Upper lobe of right lung (tissue), 1 donor: ENCODE data around the gene TTF2. TPM values are rescaled to one million over a fixed set of nuclear protein-coding genes. Genes with fewer than 3 reads are reported as not detected.

Experiments
- ATAC-seq: fragments of 200-7000 bp; cut with Tn5 transposase; one replicate; pipeline ENCODE4 v1.9.1; 2020; ENCODE audit warnings: mild to moderate bottlenecking, moderate library complexity
- DNase-seq: peaks from one replicate; pipeline ENCODE4 v3.0.0-alpha.2; 2020
- H3K27ac ChIP-seq: fragments of 200-600 bp; one replicate; pipeline ENCODE4 v1.8.0; 2022
- H3K27me3 ChIP-seq: fragments of 200-600 bp; one replicate; pipeline ENCODE4 v1.8.0; 2022; ENCODE audit warnings: mild to moderate bottlenecking
- H3K36me3 ChIP-seq: fragments of 200-600 bp; one replicate; pipeline ENCODE4 v1.8.0; 2022
- H3K4me1 ChIP-seq: fragments of 200-600 bp; one replicate; pipeline ENCODE4 v1.8.0; 2022
- H3K4me3 ChIP-seq: fragments of 200-600 bp; one replicate; pipeline ENCODE4 v1.8.0; 2022; ENCODE audit warnings: mild to moderate bottlenecking
- H3K9me3 ChIP-seq: fragments of 200-600 bp; one replicate; pipeline ENCODE4 v1.8.0; 2022
- intact Hi-C: fragments of 100-400 bp; cut with DNase I; formaldehyde crosslinking; loops from one replicate; pipeline ENCODE4 v1.11.0; 2022
- total RNA-seq: library from RNA; stranded (reverse); fragmentation: NEBNext Ultra II Directional; extraction: Animal tissue kit (Norgen Biotek cat#: 25700); gene quantifications from one replicate; pipeline ENCODE4 v1.2.1, GENCODE V29; 2021
- TF ChIP-seq, protein P1 (sequence below): fragments of 200-600 bp; IDR thresholded peaks from one replicate; pipeline ENCODE4 v1.8.0; 2022; ENCODE audit warnings: antibody characterized with exemption
- donor health status: DM: no; HTN: yes; CAD: no; lungs with severe emphysema.

The TTF2 gene
- total RNA-seq, 1 donor from 2014 or later, result 14.8 TPM

DNA sequence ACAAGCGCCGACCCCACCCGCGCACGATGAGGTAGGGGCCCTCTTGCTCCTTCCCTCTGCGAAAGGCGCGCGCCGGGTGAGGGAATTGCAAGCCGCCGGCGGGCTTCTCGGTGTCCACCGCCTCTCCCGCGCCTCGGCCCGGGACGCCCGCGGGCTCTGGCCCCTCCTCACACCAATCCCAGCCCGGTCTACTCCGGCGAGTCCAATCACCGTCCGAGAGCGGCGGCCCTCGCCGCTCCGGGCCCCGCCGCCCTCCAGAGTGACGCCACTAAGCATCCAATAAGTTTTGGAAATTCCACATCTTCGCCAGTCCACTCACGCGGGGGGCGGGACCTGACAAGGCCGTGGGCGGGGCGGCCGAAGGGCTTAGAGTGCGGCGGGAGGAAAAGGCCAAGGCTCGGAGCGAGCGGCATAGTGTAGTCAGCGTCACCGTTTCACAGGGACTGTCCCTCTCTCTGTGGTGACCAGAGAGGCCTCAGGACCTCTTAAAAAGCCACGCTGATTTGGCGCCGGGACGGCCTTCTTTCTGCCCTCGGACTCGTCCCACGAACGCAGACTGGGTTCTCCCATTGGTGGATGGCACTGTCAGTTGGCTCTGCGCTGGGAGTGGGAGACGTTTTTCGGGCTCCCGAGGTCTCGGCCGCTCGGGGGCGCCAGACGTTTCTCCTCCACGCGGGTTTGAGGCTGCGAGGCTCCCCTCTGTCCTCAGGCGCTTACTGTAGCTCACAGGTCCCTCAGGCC is 61.6 kb downstream of the TTF2 start, which contains the start of gene TRIM45:
Gene TRIM45, minus strand, starts transcription at position 161 of the 741 bp plus-strand sequence. CDS start 548 bp downstream, outside the sequence.
- ATAC-seq (peak; percentile 98), DNase-seq (peak; percentile 98)
- peak within 1 kb of the TSS; percentile 88 for H3K4me3 ChIP-seq
- H3K4me1 ChIP-seq, result peaks cover 5% of the 10 kb centered on the region
- intact Hi-C loops, result no loop called here
- H3K36me3 ChIP-seq, result no peaks in the 10 kb centered on the region
- TF ChIP-seq, protein P1, sequence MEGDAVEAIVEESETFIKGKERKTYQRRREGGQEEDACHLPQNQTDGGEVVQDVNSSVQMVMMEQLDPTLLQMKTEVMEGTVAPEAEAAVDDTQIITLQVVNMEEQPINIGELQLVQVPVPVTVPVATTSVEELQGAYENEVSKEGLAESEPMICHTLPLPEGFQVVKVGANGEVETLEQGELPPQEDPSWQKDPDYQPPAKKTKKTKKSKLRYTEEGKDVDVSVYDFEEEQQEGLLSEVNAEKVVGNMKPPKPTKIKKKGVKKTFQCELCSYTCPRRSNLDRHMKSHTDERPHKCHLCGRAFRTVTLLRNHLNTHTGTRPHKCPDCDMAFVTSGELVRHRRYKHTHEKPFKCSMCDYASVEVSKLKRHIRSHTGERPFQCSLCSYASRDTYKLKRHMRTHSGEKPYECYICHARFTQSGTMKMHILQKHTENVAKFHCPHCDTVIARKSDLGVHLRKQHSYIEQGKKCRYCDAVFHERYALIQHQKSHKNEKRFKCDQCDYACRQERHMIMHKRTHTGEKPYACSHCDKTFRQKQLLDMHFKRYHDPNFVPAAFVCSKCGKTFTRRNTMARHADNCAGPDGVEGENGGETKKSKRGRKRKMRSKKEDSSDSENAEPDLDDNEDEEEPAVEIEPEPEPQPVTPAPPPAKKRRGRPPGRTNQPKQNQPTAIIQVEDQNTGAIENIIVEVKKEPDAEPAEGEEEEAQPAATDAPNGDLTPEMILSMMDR, result peak; percentile 80
- no peaks in the 10 kb centered on the region for H3K27me3 ChIP-seq
- no peaks in the 10 kb centered on the region for H3K9me3 ChIP-seq
- H3K27ac ChIP-seq, result peak within 1 kb of the TSS; percentile 93

DNA sequence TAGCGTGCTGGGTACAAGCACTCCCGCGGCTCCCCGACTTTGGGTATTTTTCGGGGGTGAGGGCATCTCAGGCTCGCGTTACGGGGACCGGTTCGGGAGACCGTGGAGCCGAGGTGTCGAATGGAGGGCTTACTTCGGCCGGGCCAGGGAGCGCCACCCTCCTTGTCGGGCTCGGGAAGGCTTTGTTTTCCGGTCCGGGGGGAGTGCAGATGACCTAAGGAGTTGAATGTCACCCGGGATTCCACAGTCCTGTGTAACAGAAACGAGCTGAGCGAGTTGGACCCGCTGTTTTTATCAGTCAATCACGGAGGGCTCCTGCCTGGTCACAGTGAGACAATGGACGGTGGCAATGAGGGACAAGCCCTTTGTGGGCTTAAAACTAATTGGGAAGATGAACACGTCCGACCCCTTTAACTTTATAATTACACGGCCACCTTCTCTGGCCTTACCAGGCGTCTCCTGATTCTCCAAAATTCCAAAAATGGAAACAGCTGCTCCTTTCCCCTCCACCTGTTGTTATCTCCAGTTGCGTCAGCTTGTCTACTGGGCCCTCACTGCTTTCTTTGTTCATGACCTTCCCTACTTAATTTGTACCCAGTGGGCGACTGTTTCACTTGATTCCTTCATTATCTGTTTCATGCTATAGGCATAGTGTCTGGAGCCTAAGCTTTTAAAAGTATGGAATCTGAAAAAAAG is 62.4 kb downstream of the TTF2 start:
- DNase-seq (no peak), ATAC-seq (no peak)
- no peaks in the 10 kb centered on the region for H3K27me3 ChIP-seq
- peaks cover 5% of the 10 kb centered on the region for H3K4me1 ChIP-seq
- TF ChIP-seq, protein P1, result no peak
- H3K36me3 ChIP-seq, result no peaks in the 10 kb centered on the region
- H3K9me3 ChIP-seq, result no peaks in the 10 kb centered on the region
- peak overlapping the region; percentile 93 for H3K27ac ChIP-seq
- intact Hi-C loops, result no loop called here
- peak overlapping the region; percentile 88 for H3K4me3 ChIP-seq

DNA sequence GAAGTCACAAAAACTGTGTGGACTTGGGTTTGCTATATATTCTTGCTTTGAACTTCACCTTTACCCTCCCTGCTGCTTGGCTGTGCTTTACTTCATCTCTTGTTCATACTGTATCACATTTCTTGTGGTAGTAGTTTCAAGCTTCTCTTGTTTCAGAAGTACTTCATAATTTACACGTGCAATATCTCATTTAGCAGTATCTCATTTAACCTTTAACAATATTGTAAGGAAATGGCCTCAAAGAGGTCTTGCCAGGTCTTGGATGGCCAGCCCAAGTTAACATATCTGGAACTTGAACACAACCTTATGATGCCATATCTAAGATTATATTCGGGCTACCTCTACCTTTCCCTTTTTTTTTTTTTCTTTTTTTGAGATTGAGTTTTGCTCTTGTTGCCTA is 63.1 kb downstream of the TTF2 start:
- Histone ChIP-seq H3K27ac (no peak overlapping the region), H3K27me3 (no peaks in the 10 kb centered on the region), H3K36me3 (no peaks in the 10 kb centered on the region), H3K9me3 (no peaks in the 10 kb centered on the region), H3K4me3 (no peak overlapping the region), H3K4me1 (peaks cover 11% of the 10 kb centered on the region)
- TF ChIP-seq, protein P1, result no peak
- DNase-seq, result no peak
- intact Hi-C loops, result no loop called here
- ATAC-seq, result no peak

DNA sequence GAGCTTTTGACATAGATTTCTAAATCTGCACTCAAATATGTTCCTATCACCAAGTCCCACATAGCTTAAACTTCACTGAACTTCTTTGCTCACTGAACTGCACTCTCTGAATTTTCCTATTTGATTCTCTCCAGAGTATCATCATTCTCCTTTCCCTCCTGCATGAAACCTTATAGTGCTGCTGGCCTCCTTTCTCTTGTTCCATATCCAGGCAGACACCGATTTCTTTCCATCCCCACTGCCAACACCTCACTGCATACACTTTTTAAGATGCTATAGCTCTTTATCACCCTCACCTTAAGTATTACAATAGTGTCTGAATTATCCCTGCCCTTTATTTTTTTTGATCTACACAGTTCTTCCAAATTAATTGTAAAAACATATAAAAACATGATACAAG is 64.5 kb downstream of the TTF2 start:
- TF ChIP-seq, protein P1, result no peak
- no peaks in the 10 kb centered on the region for H3K9me3 ChIP-seq
- no peaks in the 10 kb centered on the region for H3K27me3 ChIP-seq
- intact Hi-C loops, result no loop called here
- no peaks in the 10 kb centered on the region for H3K36me3 ChIP-seq
- no peak overlapping the region for H3K4me3 ChIP-seq
- ATAC-seq (no peak), DNase-seq (no peak)
- H3K4me1 ChIP-seq, result peaks cover 20% of the 10 kb centered on the region
- no peak overlapping the region for H3K27ac ChIP-seq

DNA sequence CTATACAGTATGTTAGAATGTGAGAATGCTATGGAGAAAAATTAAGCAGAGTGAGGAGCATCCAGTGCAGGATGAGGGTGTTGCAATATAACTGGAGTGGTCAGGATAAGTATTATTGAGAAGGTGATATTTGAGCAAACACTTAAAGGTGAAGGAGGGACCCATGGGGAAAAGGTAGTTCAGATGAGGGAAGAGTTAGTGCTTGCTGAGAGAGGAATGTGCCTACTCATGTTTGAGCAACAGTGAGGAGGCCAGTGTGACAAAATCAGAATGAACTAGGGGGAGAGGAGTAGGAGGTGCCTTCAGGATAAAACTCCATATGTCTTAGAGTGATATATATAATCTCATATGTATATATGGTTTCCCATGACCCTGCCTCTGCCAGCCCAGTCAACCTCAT is 67.7 kb downstream of the TTF2 start:
- no peaks in the 10 kb centered on the region for H3K9me3 ChIP-seq
- intact Hi-C loops, result no loop called here
- H3K27me3 ChIP-seq, result no peaks in the 10 kb centered on the region
- DNase-seq (no peak), ATAC-seq (peak; percentile 95)
- H3K27ac ChIP-seq, result no peak overlapping the region
- no peak overlapping the region for H3K4me3 ChIP-seq
- no peaks in the 10 kb centered on the region for H3K36me3 ChIP-seq
- TF ChIP-seq, protein P1, result no peak
- H3K4me1 ChIP-seq, result peaks cover 14% of the 10 kb centered on the region
